IPS-11a (cell line): ENCODE results near the gene FOXJ3.
"Not testable (repeated sequence)": the region's sequence is repeated elsewhere in the genome, so short reads cannot be mapped to it uniquely, and the experiment has no call there.

Experiments used
- H3K4me3 ChIP-seq: one replicate; pipeline ENCODE4 v1.5.1; 2013; ENCODE audit warnings: low read depth, low read length, control low read depth

FOXJ3 gene

GRCh38 chr1:42259059-42259738, 75.8 kb downstream of the FOXJ3 start:
- H3K4me3 ChIP-seq, result no peak overlapping the region

- no peak overlapping the region for H3K4me3 ChIP-seq
Observed at GRCh38 chr1:42258218-42258617, 76.8 kb downstream of the FOXJ3 start.

GRCh38 chr1:42251042-42251441, 84.0 kb downstream of the FOXJ3 start:
- no peak overlapping the region for H3K4me3 ChIP-seq

GRCh38 chr1:42250164-42250563, 84.9 kb downstream of the FOXJ3 start:
- H3K4me3 ChIP-seq, result no peak overlapping the region

GRCh38 chr1:42240966-42241755, 93.9 kb downstream of the FOXJ3 start:
- H3K4me3 ChIP-seq, result no peak overlapping the region

GRCh38 chr1:42239555-42239954, 95.5 kb downstream of the FOXJ3 start:
- H3K4me3 ChIP-seq, result no peak overlapping the region

- no peak overlapping the region for H3K4me3 ChIP-seq
Observed at GRCh38 chr1:42239041-42239440, 96.0 kb downstream of the FOXJ3 start.

GRCh38 chr1:42231253-42231652, 103.8 kb downstream of the FOXJ3 start:
- H3K4me3 ChIP-seq, result no peak overlapping the region

- H3K4me3 ChIP-seq, result no peak overlapping the region
Observed at GRCh38 chr1:42228938-42229337, 106.1 kb downstream of the FOXJ3 start.

- H3K4me3 ChIP-seq, result no peak overlapping the region
Observed at GRCh38 chr1:42223036-42223435, 112.0 kb downstream of the FOXJ3 start.

GRCh38 chr1:42221952-42222606, 113.0 kb downstream of the FOXJ3 start:
- no peak overlapping the region for H3K4me3 ChIP-seq

GRCh38 chr1:42221456-42221855, 113.6 kb downstream of the FOXJ3 start:
- H3K4me3 ChIP-seq, result no peak overlapping the region

- H3K4me3 ChIP-seq, result no peak overlapping the region
Observed at GRCh38 chr1:42219627-42220026, 115.4 kb downstream of the FOXJ3 start.

- no peak overlapping the region for H3K4me3 ChIP-seq
Observed at GRCh38 chr1:42214447-42214871, 120.6 kb downstream of the FOXJ3 start.

- no peak overlapping the region for H3K4me3 ChIP-seq
Observed at GRCh38 chr1:42211224-42211623, 123.8 kb downstream of the FOXJ3 start.

- H3K4me3 ChIP-seq, result no peak overlapping the region
Observed at GRCh38 chr1:42210421-42211133, 124.5 kb downstream of the FOXJ3 start.

GRCh38 chr1:42209526-42210251, 125.3 kb downstream of the FOXJ3 start:
- no peak overlapping the region for H3K4me3 ChIP-seq

GRCh38 chr1:42206930-42207329, 128.1 kb downstream of the FOXJ3 start:
- not testable (repeated sequence) for H3K4me3 ChIP-seq

GRCh38 chr1:42206164-42206563, 128.9 kb downstream of the FOXJ3 start:
- no peak overlapping the region for H3K4me3 ChIP-seq

GRCh38 chr1:42201986-42202385, 133.0 kb downstream of the FOXJ3 start:
- H3K4me3 ChIP-seq, result no peak overlapping the region

- H3K4me3 ChIP-seq, result no peak overlapping the region
Observed at GRCh38 chr1:42198251-42198650, 136.8 kb downstream of the FOXJ3 start.
